ENCODE measurements around the gene CAVIN1. TPM values are rescaled to one million over a fixed set of nuclear protein-coding genes. Genes with fewer than 3 reads are reported as not detected.

CAVIN1 gene
- total RNA-seq, 1 experiment from 2014 or later, result 135 TPM

Other genes starting within 250 kb of the CAVIN1 start
- 0.12 TPM in 1 of 2 replicates, not detected in the other for gene KCNH4, start 242.1 kb downstream of the CAVIN1 start, total RNA-seq (2014; rRNA removed; shearing (Covaris generic))
- gene HCRT, start 237.8 kb downstream of the CAVIN1 start, total RNA-seq (2014; rRNA removed; shearing (Covaris generic)), result not detected in 2 replicates
- 7.9 and 10.5 TPM in 2 replicates for gene GHDC, start 228.8 kb downstream of the CAVIN1 start, total RNA-seq (2014; rRNA removed; shearing (Covaris generic))
- gene STAT5B, start 146.9 kb downstream of the CAVIN1 start, total RNA-seq (2014; rRNA removed; shearing (Covaris generic)), result 11.2 and 12.6 TPM in 2 replicates
- 7.8 and 23.9 TPM in 2 replicates for gene STAT5A, start 134.8 kb downstream of the CAVIN1 start, total RNA-seq (2014; rRNA removed; shearing (Covaris generic))
- 40.6 and 44.6 TPM in 2 replicates for gene STAT3, start 34.8 kb downstream of the CAVIN1 start, total RNA-seq (2014; rRNA removed; shearing (Covaris generic))
- gene ATP6V0A1, start 35.6 kb upstream of the CAVIN1 start, total RNA-seq (2014; rRNA removed; shearing (Covaris generic)), result 10.4 and 13.9 TPM in 2 replicates
- 12.7 and 15.5 TPM in 2 replicates for gene NAGLU, start 113.0 kb upstream of the CAVIN1 start, total RNA-seq (2014; rRNA removed; shearing (Covaris generic))
- 0.68 and 1.4 TPM in 2 replicates for gene HSD17B1, start 129.7 kb upstream of the CAVIN1 start, total RNA-seq (2014; rRNA removed; shearing (Covaris generic))
- gene COASY, start 138.9 kb upstream of the CAVIN1 start, total RNA-seq (2014; rRNA removed; shearing (Covaris generic)), result 13.8 and 17.8 TPM in 2 replicates
- 28.1 and 29.7 TPM in 2 replicates for gene MLX, start 143.8 kb upstream of the CAVIN1 start, total RNA-seq (2014; rRNA removed; shearing (Covaris generic))
- gene PSMC3IP, start 154.5 kb upstream of the CAVIN1 start, total RNA-seq (2014; rRNA removed; shearing (Covaris generic)), result 18.7 and 25.0 TPM in 2 replicates
- 25.4 and 28.7 TPM in 2 replicates for gene RETREG3, start 186.1 kb upstream of the CAVIN1 start, total RNA-seq (2014; rRNA removed; shearing (Covaris generic))
- 128 and 148 TPM in 2 replicates for gene TUBG1, start 186.4 kb upstream of the CAVIN1 start, total RNA-seq (2014; rRNA removed; shearing (Covaris generic))
- gene TUBG2, start 236.0 kb upstream of the CAVIN1 start, total RNA-seq (2014; rRNA removed; shearing (Covaris generic)), result 19.9 and 21.6 TPM in 2 replicates